Astrocyte of the spinal cord (primary cell): ENCODE measurements around the gene LBHD2.

Source experiments
- DNase-seq: peaks from one replicate; pipeline ENCODE4 v3.0.0; 2011; ENCODE audit warnings: low read depth, low spot score
- H3K4me3 ChIP-seq: 2 replicates; pipeline ENCODE4 v1.5.1; 2011; ENCODE audit warnings: low read depth, mild to moderate bottlenecking, low read length, moderate library complexity
- in situ Hi-C: cut with HindIII; loops from 2 replicates; pipeline ENCODE4 v1.10.0; 2017; ENCODE audit warnings: low sequenced_read_pairs
- TF ChIP-seq, protein P1 (sequence below): IDR thresholded peaks from 2 replicates; pipeline ENCODE4 v1.5.1; 2012; ENCODE audit warnings: low read depth, mild to moderate bottlenecking, low read length, inconsistent platforms

Gene LBHD2

DNA sequence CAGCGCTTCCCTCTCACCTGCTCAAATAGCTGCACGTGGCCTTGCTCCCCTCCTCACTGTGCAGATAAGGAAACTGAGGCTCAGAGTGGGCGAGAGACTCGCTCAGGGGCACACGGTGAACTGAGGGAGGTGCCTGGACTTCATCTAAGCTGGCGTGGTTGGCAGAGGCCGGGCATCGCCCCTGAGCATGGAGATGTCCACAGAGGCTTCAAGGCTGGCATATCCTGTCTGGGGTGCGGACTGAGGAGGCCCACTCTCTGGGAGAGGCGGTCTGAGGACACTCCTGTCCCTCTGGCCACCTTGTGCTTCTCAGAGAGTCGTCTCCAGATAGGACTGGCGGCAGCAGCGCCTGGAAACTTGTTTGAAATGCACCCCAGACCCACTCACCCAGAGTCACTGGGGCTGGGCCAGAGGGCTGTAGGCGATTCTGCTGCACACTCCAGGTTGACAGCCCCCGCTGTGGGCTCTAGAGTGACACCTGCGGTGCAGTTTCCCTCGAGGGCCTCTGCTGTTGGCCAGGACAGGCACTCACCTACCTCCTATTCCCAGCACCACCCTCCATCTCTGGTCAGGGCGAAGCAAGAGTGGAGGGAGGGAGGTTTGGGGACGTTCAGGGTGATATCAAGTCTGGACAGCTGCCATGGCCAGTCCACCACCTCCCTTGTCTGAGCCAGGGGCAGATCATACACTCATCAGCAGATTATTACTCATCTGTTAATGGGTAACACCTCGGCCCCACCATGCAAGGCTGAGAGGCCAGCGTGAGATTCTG, 11.2 kb upstream of the LBHD2 start:
- H3K4me3 ChIP-seq, result no peak overlapping the region
- TF ChIP-seq, protein P1, sequence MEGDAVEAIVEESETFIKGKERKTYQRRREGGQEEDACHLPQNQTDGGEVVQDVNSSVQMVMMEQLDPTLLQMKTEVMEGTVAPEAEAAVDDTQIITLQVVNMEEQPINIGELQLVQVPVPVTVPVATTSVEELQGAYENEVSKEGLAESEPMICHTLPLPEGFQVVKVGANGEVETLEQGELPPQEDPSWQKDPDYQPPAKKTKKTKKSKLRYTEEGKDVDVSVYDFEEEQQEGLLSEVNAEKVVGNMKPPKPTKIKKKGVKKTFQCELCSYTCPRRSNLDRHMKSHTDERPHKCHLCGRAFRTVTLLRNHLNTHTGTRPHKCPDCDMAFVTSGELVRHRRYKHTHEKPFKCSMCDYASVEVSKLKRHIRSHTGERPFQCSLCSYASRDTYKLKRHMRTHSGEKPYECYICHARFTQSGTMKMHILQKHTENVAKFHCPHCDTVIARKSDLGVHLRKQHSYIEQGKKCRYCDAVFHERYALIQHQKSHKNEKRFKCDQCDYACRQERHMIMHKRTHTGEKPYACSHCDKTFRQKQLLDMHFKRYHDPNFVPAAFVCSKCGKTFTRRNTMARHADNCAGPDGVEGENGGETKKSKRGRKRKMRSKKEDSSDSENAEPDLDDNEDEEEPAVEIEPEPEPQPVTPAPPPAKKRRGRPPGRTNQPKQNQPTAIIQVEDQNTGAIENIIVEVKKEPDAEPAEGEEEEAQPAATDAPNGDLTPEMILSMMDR, result no peak
- DNase-seq, result no peak
- in situ Hi-C loops, result no loop called here

DNA sequence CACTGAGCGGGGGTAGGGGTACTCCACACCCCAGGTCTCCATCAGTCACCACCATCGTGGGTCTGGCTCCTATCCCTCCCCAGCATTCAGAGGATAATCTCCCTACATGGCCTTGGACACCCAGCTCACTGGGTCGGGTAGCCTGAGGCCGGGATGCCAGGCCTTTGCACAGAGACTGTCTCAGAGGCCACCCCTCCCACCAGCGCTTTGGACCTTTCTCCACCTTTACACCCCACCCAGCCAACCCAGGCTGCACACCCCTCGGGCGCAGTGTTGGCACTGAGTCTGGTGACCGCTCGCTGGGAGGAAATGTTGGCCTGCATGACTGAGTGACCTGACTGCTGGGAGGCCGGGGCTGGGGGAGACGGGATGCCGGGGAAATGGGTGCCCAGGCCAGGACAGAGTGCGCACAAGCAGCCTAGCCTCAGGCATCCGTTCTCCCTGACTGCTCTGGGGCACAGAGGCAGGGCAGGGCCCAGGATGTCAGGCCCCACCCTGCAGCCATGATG, 10.6 kb upstream of the LBHD2 start:
- H3K4me3 ChIP-seq, result no peak overlapping the region
- TF ChIP-seq, protein P1, result no peak
- no peak for DNase-seq
- in situ Hi-C loops, result no loop called here

DNA sequence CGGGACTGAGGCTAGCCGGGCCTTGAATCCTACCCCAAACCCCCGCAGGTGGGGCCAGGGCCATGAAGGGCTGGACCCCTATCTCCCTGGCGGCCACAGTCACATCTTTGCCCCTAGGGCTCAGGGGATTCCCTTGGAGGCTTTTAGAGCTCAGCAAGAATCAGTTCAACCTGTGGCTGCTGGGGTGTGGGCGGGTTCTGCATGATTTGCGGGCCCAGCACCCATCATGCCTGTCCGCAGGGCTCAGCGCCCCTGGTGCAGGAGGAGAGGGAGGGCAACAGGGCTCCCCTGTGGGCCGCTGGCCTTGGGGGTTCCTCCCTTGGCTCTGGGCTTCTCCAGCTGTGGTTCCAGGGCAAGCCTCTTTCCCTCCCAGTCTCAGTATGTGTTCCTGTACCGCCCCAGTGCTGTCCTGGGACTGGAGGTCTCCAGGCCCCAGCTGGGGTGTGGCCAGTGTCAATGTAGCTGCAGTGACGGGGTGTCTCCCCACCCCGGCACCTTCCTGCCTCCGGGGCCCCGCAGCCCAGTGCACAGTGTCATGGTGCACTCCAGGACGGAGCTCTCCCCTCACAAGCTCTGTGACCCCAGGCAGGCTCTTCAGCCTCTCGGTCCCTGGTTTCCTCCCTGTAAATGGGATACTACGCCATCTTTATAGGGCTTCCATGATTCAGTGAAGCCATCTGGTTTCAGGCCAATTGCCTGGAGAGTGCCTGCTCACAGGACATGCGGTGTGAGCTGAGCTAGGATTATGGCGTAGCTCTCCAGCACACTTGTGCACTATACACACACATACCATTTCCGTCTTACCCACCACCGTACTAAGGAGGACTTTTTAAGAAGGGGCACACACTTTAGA, 9.9 kb upstream of the LBHD2 start:
- TF ChIP-seq, protein P1, result no peak
- DNase-seq, result no peak
- in situ Hi-C loops, result no loop called here
- H3K4me3 ChIP-seq, result no peak overlapping the region

DNA sequence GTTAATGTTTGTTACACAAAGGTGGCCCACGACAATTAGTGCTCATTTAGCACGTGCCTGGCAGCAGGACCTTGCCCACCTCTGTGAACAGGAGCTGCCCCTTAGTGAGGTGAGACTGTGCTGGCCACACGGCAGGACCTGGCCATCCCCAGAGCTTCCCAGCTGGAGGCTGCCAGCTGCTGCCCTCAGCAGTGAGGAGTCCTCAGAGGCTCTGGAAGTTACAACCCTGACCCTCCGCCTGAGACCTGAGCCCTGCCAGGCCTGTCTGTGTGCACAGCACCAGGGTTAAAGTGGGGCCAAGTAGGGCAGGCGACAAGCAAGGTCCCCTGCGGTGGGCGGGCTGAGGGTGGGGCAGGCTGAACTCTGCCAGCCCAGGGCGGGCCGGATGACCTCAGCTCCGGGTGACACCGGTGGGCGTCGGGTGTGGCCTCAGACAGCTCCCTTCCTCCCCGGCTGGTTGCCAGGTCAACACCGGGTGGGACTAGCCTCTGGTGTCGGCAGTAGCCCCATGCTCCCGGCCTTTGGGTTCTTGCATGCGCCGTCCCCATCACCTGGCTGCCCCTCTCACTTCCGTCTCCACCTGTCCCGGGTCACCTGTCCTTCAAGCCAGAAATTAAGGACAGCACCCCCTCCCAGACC, 9.2 kb upstream of the LBHD2 start:
- DNase-seq, result no peak
- H3K4me3 ChIP-seq, result no peak overlapping the region
- in situ Hi-C loops, result no loop called here
- TF ChIP-seq, protein P1, result no peak

DNA sequence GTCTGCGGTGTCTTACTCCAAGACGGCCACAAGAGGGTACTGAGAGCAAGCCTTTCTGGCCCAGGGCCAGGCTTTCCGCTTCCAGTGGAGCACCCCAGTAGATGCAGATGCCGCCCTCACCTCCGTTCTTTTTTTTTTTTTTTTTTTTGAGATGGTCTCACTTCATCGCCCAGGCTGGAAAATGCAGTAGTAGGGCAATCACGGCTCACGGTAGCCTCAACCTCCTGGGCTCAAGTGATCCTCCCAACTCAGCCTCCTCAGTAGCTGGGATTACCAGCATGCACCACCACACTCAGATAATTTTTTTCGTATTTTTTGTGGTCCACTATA, 5.6 kb upstream of the LBHD2 start:
- peak; percentile 76 for DNase-seq
- in situ Hi-C loops, result no loop called here
- TF ChIP-seq, protein P1, result peak; percentile 85
- no peak overlapping the region for H3K4me3 ChIP-seq

DNA sequence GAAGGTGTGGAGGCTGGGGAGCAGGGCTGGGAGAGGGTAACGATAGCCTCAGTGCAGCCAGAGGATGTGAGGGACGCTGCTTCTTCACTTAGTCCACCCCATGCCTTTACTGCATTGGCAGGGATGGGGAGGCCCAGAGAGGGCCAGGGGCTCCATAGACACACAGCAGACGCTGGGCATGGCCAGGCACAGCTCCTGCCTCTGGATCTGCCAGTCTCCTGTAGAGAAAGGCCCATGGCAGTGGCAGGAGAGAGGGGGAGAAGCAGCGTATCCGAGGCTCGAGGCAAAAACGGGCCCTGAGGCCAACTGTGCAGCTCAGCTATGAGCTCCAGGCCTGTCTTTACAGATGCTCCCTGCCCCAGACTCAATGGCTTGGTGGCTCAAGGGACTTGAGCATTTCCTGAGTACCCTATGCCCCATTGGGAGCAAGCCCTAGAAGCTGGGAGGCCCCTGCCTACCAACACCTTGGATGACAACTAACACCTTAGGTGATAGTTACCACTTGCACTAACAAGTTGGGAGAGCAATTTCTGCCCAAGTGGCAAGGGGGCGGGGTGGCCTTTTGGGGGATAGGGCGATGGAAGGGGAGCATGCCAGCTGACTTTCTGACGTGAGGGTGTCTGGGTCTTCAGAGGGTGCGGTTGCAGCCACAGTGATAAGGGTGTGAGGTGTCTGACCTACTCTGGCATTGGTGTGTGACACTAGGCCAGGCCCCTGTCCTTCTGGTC, 5.0 kb upstream of the LBHD2 start:
- DNase-seq, result no peak
- no peak overlapping the region for H3K4me3 ChIP-seq

More for the DNA sequence above, 5.0 kb upstream of the LBHD2 start:
- in situ Hi-C loops, result no loop called here
- TF ChIP-seq, protein P1, result no peak
